Measurements from ENCODE around the gene MARK2. TPM values are rescaled to one million over a fixed set of nuclear protein-coding genes. Genes with fewer than 3 reads are reported as not detected.

The MARK2 gene
- total RNA-seq, 1 donor from 2014 or later: 25.4 TPM

DNA sequence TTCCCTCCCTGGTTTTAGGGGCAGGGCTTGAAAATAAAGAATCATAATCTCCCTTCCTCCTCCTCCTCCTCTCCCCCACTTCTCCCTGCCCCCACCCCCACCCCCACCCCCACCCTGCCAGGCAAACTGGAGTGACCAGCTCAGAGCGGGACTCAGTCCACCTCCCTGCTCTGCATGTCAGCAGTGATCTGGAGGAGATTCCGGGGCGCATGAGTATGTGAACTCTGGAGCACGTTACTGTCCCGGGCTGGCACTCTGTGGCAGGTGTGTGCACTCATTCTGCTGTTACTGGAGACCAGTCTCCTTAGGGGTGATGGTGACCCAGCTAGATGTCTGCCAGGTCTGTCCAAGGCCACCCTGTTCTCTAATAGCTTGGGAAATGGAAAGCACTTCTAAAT, 33.9 kb downstream of the MARK2 start:
- Mint-ChIP-seq H3K36me3 (peaks cover 8% of the 10 kb centered on the region), H3K27ac (no peak overlapping the region), H3K4me3 (no peak overlapping the region), H3K27me3 (ENCODE audit: insufficient read depth, low read depth) (peaks cover 2% of the 10 kb centered on the region), H3K9me3 (no peaks in the 10 kb centered on the region), H3K4me1 (peaks cover 45% of the 10 kb centered on the region)
- H3F3A ChIP-seq (ENCODE audit: low read depth): peaks cover 8% of the 10 kb centered on the region
- peaks cover 97% of the 10 kb centered on the region for H3K79me2 ChIP-seq (ENCODE audit: low read depth)
- DNase-seq (ENCODE audit: low spot score): no peak
- no peaks in the 10 kb centered on the region for H3K27me3 ChIP-seq
- peaks cover 96% of the 10 kb centered on the region for H4K20me1 ChIP-seq (ENCODE audit: low read depth)
- H3K27ac ChIP-seq: no peak overlapping the region
- peaks cover 11% of the 10 kb centered on the region for H3K4me1 ChIP-seq
- H3K4me3 ChIP-seq: no peak overlapping the region
- no peaks in the 10 kb centered on the region for H3K9me3 ChIP-seq (ENCODE audit: low read depth)
- H3K4me2 ChIP-seq: no peak overlapping the region
- no peak overlapping the region for H3K9ac ChIP-seq
- H3K36me3 ChIP-seq: no peaks in the 10 kb centered on the region
- no peak overlapping the region for H2AFZ ChIP-seq (replicated peaks)
- TF ChIP-seq, protein P1, sequence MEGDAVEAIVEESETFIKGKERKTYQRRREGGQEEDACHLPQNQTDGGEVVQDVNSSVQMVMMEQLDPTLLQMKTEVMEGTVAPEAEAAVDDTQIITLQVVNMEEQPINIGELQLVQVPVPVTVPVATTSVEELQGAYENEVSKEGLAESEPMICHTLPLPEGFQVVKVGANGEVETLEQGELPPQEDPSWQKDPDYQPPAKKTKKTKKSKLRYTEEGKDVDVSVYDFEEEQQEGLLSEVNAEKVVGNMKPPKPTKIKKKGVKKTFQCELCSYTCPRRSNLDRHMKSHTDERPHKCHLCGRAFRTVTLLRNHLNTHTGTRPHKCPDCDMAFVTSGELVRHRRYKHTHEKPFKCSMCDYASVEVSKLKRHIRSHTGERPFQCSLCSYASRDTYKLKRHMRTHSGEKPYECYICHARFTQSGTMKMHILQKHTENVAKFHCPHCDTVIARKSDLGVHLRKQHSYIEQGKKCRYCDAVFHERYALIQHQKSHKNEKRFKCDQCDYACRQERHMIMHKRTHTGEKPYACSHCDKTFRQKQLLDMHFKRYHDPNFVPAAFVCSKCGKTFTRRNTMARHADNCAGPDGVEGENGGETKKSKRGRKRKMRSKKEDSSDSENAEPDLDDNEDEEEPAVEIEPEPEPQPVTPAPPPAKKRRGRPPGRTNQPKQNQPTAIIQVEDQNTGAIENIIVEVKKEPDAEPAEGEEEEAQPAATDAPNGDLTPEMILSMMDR (IDR thresholded peaks at IDR 0.05): no peak

DNA sequence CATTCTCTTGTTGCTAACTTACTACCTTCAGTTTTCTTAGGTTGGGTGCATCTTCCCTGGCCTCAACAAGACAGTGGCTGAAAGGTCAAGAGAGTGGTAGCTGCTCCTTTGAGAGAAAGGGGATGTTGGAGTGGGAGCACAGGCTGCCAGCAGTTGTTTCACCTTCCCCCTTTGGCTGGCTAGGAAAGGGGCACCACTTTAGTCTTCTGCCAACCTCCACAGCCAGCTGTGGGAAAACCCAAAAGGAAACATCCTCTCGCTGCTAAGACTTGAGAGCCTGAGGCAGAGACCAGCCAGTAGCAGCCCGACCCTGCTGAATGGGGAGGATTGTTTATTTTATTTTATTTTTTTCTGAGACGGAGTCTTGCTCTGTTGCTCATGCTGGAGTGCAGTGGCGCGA, 34.4 kb downstream of the MARK2 start:
- no peaks in the 10 kb centered on the region for H3K9me3 Mint-ChIP-seq
- Histone ChIP-seq H2AFZ (replicated peaks) (no peak overlapping the region), H3K9ac (no peak overlapping the region), H3K79me2 (ENCODE audit: low read depth) (peaks cover 97% of the 10 kb centered on the region), H3K4me3 (no peak overlapping the region), H3F3A (ENCODE audit: low read depth) (peaks cover 8% of the 10 kb centered on the region), H3K4me2 (no peak overlapping the region), H3K27ac (no peak overlapping the region), H3K4me1 (peaks cover 12% of the 10 kb centered on the region), H3K36me3 (no peaks in the 10 kb centered on the region), H4K20me1 (ENCODE audit: low read depth) (peaks cover 94% of the 10 kb centered on the region), H3K9me3 (ENCODE audit: low read depth) (no peaks in the 10 kb centered on the region), H3K27me3 (no peaks in the 10 kb centered on the region)
- H3K36me3 Mint-ChIP-seq: peaks cover 7% of the 10 kb centered on the region
- H3K27ac Mint-ChIP-seq: no peak overlapping the region
- no peak overlapping the region for H3K4me3 Mint-ChIP-seq
- DNase-seq (ENCODE audit: low spot score): no peak
- peaks cover 2% of the 10 kb centered on the region for H3K27me3 Mint-ChIP-seq (ENCODE audit: insufficient read depth, low read depth)
- peaks cover 44% of the 10 kb centered on the region for H3K4me1 Mint-ChIP-seq
- TF ChIP-seq EZH2 (IDR thresholded peaks at IDR 0.05) (no peak), EZH2phosphoT487 (IDR thresholded peaks at IDR 0.05) (no peak)

DNA sequence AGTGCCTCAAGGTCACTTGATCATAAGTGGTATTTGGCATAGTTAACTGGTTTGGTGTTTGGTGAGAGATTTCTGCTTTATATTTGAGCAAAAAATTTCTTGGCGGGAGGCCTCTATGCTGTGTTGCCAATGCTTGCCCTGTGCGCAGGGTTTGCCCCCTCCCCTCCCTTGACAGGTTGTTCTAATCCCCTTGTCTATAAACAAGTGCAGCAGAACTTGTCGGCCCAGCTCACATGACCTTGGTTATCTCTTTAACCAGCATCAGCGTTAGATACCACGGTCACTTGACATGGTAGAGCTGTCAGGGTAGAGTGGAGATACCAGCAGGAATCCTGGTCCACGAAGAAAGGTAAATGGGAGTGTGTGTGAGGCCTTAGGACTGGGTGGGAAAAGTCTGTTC, 35.6 kb downstream of the MARK2 start:
- Histone ChIP-seq H3K4me1 (peaks cover 20% of the 10 kb centered on the region), H3K79me2 (ENCODE audit: low read depth) (peaks cover 97% of the 10 kb centered on the region), H3K36me3 (no peaks in the 10 kb centered on the region), H3K27ac (no peak overlapping the region), H2AFZ (replicated peaks) (no peak overlapping the region), H3K9ac (no peak overlapping the region), H3K9me3 (ENCODE audit: low read depth) (no peaks in the 10 kb centered on the region), H3K4me3 (no peak overlapping the region), H3F3A (ENCODE audit: low read depth) (peaks cover 12% of the 10 kb centered on the region), H3K27me3 (no peaks in the 10 kb centered on the region), H4K20me1 (ENCODE audit: low read depth) (peaks cover 93% of the 10 kb centered on the region), H3K4me2 (no peak overlapping the region)
- Mint-ChIP-seq H3K4me3 (no peak overlapping the region), H3K27me3 (ENCODE audit: insufficient read depth, low read depth) (peaks cover 2% of the 10 kb centered on the region), H3K36me3 (peaks cover 4% of the 10 kb centered on the region), H3K4me1 (peaks cover 43% of the 10 kb centered on the region), H3K27ac (no peak overlapping the region), H3K9me3 (no peaks in the 10 kb centered on the region)
- no peak for DNase-seq (ENCODE audit: low spot score)
- TF ChIP-seq EZH2 (IDR thresholded peaks at IDR 0.05) (no peak), EZH2phosphoT487 (IDR thresholded peaks at IDR 0.05) (no peak)
- TF ChIP-seq, protein P1 (IDR thresholded peaks at IDR 0.05): no peak

DNA sequence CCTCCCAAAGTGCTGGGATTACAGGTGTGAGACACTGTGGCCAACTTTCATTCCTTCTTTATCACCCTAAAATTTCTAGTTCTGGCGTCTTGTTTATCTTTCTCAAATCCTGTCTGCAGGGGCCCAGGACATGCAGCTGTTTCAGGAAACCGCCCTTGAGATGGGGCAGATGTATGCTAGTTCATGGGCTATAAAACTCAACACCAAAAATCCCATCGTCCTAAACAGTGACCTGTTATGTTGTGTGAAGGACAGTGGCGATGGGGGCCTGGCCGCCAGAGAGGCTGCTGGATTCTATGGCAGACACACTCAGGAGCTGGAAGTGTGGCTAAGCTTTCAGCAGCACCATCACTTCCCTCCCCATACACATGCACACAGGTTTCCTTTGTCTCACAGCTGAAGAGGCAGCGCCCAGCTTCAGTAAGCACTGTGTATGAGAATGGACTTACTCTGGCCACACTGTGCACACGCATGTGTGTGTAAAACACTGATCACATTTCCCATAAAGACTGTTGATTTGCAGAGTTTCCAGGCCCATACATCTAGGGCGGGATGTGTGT, 36.7 kb downstream of the MARK2 start:
- no peaks in the 10 kb centered on the region for H3K36me3 ChIP-seq
- H3K79me2 ChIP-seq (ENCODE audit: low read depth): peaks cover 95% of the 10 kb centered on the region
- H3K27ac Mint-ChIP-seq: no peak overlapping the region
- DNase-seq (ENCODE audit: low spot score): no peak
- peaks cover 43% of the 10 kb centered on the region for H3K4me1 Mint-ChIP-seq
- no peak overlapping the region for H2AFZ ChIP-seq (replicated peaks)
- no peak overlapping the region for H3K27ac ChIP-seq
- H3K9ac ChIP-seq: no peak overlapping the region
- no peak overlapping the region for H3K4me2 ChIP-seq
- H3F3A ChIP-seq (ENCODE audit: low read depth): peaks cover 17% of the 10 kb centered on the region
- no peak overlapping the region for H3K4me3 ChIP-seq
- H3K4me3 Mint-ChIP-seq: no peak overlapping the region
- TF ChIP-seq, protein P1 (IDR thresholded peaks at IDR 0.05): no peak
- no peak for TF ChIP-seq EZH2 (IDR thresholded peaks at IDR 0.05)
- no peak for TF ChIP-seq EZH2phosphoT487 (IDR thresholded peaks at IDR 0.05)
- no peaks in the 10 kb centered on the region for H3K27me3 ChIP-seq
- peaks cover 4% of the 10 kb centered on the region for H3K27me3 Mint-ChIP-seq (ENCODE audit: insufficient read depth, low read depth)
- no peaks in the 10 kb centered on the region for H3K9me3 ChIP-seq (ENCODE audit: low read depth)
- H3K4me1 ChIP-seq: peaks cover 31% of the 10 kb centered on the region
- peaks cover 93% of the 10 kb centered on the region for H4K20me1 ChIP-seq (ENCODE audit: low read depth)
- H3K36me3 Mint-ChIP-seq: peaks cover 4% of the 10 kb centered on the region
- H3K9me3 Mint-ChIP-seq: no peaks in the 10 kb centered on the region
